Hepatocyte (in vitro differentiated cells): ENCODE data around the gene BRSK1.

Experiments used
- EZH2 ChIP-seq: fragments of 200-600 bp; sonication (generic); IDR thresholded peaks from 2 replicates; pipeline ENCODE4 v1.6.1; 2016; ENCODE audit warnings: antibody characterized with exemption, mild to moderate bottlenecking, borderline replicate concordance
- TF ChIP-seq, protein P1 (sequence below): fragments of 200-600 bp; sonication (generic); IDR thresholded peaks from 2 replicates; pipeline ENCODE4 v1.5.1; 2016; ENCODE audit warnings: antibody characterized with exemption, mild to moderate bottlenecking; ENCODE audit not compliant: poor library complexity

DNA sequence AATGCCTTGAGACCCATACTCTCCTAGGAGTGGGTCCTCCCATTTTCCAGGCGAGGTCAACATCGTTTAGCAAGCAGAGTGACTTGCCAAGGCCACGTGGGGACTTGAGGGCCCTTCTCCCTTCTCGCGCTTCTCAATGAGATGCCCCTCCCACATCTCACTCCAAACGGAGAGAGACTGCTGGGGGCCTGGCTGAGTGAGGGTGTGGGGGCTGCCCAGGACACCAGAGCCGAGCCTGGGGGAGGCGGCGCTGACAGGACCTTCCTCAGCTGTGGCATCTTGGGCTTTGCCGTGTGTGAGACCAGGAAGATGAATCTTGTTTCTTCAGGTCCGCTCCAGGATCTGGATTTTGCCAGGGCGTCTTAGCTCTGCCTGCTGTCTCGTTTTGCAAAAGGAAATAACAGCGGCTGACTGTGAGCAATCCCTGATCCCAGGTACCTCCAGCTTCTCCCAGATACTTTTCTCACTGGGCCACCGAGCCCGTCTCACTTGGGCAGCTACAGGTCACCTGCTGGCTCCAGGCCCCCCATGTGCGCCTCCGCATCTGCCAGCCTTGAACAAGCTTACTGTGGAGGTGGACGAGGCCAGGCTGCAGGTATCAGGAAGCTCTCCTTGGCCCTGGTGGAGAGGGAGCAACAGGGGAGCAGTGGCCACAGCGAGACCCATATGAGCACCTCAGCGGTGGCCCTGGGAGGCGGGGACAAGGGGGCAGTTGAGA is 64.7 kb downstream of the BRSK1 start:
- TF ChIP-seq, protein P1, sequence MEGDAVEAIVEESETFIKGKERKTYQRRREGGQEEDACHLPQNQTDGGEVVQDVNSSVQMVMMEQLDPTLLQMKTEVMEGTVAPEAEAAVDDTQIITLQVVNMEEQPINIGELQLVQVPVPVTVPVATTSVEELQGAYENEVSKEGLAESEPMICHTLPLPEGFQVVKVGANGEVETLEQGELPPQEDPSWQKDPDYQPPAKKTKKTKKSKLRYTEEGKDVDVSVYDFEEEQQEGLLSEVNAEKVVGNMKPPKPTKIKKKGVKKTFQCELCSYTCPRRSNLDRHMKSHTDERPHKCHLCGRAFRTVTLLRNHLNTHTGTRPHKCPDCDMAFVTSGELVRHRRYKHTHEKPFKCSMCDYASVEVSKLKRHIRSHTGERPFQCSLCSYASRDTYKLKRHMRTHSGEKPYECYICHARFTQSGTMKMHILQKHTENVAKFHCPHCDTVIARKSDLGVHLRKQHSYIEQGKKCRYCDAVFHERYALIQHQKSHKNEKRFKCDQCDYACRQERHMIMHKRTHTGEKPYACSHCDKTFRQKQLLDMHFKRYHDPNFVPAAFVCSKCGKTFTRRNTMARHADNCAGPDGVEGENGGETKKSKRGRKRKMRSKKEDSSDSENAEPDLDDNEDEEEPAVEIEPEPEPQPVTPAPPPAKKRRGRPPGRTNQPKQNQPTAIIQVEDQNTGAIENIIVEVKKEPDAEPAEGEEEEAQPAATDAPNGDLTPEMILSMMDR = no peak
- no peak for TF ChIP-seq EZH2
